GM18519 (cell line): Measurements from ENCODE around the gene EEF1AKMT3.
"Not testable (repeated sequence)": the region's sequence is repeated elsewhere in the genome, so short reads cannot be mapped to it uniquely, and the experiment has no call there.

ENCODE experiments used
- ATAC-seq: cut with Tn5 transposase; IDR thresholded peaks from one replicate; pipeline ENCODE4 v1.9.1; 2021; ENCODE audit warnings: mild to moderate bottlenecking, moderate library complexity; ENCODE audit not compliant: unreplicated experiment, low FRiP score

EEF1AKMT3 gene

GRCh38 chr12:57764662-57765002, 7.8 kb upstream of the EEF1AKMT3 start:
- no peak for ATAC-seq

DNA sequence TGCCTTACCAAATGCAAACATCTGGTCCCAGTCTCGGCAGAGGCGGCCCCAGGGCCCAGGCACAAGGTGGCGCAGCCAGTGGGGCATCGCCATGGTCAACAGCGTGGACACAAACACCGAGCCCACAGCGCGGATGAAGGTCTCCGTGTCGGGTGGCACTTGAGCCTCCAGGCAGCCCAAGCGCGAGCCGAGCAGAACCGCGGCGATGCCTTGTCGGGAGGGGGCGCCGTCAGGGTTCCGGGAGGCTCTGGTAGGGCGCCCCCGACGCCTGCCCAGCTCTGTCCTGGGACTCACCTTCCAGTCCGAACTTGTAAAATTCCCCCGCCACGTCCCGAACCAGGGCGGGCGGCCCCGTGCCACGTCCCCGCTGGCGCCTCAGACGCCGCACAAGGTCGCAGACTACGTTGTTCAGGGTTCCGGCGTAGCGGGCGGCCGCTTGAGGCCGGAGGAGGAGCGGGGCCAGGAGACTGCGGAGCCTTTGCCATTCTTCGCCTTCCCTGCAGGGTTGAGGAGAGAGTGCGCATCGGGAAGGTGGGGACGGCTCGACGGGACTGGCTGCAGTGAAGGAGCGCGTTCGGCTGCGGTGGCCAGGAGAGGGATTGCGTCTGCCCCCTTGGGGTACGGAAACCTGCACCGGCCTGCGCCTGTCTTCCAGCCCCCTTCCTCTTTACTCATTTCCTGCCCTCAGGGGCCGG, 7.3 kb upstream of the EEF1AKMT3 start:
- ATAC-seq = no peak

DNA sequence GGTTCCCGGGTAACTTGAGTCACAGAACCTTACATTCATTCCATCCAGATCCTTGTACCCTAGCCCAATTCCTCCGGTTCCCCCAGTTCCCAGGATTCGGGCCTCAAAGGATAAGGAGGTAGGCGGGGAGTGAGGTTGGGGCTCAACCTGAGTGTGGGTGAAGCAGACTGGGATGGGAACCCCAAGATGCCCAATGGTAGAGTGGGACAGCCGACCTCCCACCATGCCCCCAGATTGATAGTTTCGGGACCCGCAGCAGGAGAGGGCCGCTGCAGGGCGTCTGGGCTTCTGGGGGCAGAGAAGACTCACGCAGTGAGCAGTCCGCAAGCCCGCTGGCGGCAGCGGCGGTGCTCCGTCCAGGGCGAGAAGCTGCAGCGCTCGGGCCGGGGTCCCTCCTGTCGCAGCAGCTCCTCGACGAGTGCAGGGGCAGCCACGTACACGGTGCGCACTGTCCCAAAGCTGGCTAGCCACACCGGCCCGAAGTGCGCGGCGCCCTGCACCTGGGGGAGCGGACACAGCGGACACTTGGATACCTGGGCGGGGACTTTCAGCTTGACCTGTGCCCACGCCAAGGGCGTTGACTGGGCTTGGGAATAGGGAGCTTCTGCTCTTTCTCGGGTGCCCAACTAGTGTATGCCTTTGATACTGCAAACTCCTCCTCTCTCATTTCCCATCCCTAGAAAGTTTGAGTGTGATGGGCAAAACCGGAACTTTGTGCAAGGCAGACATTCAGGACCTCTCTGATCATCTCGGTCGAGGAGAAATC, 6.5 kb upstream of the EEF1AKMT3 start:
- no peak for ATAC-seq

GRCh38 chr12:57766464-57767304, 5.7 kb upstream of the EEF1AKMT3 start, which contains the start of gene CYP27B1:
TSS of gene CYP27B1 (minus strand) at chr12:57767078. CDS start at chr12:57767041, 37 bp downstream.
- no peak for ATAC-seq

- no peak for ATAC-seq
Measured at GRCh38 chr12:57767305-57767698, 5.1 kb upstream of the EEF1AKMT3 start.

GRCh38 chr12:57767876-57768275, 4.5 kb upstream of the EEF1AKMT3 start:
- ATAC-seq = no peak

DNA sequence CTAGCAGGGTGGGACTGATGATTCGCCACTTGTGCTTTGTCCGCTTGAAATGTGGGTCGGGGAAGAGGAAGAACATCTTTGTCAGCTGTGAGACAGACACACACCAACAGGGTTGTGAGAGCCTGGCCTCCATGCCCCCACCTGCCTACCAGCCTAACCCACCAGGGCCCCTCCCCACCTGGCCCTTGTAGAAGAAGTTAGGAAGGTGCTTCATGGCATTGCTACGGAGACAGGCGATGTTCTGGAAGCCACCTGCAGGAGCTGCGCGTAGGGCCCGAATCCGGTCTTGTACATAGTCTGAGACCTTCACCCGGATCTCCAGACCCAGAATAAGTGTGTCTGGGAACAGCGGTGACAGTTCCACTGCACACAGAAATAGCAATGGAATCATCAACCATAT, 2.8 kb upstream of the EEF1AKMT3 start:
- no peak for ATAC-seq

- no peak for ATAC-seq
Measured at GRCh38 chr12:57770734-57771133, 1.7 kb upstream of the EEF1AKMT3 start.

GRCh38 chr12:57771236-57771872, 1.1 kb upstream of the EEF1AKMT3 start:
- ATAC-seq = peak; percentile 56

DNA sequence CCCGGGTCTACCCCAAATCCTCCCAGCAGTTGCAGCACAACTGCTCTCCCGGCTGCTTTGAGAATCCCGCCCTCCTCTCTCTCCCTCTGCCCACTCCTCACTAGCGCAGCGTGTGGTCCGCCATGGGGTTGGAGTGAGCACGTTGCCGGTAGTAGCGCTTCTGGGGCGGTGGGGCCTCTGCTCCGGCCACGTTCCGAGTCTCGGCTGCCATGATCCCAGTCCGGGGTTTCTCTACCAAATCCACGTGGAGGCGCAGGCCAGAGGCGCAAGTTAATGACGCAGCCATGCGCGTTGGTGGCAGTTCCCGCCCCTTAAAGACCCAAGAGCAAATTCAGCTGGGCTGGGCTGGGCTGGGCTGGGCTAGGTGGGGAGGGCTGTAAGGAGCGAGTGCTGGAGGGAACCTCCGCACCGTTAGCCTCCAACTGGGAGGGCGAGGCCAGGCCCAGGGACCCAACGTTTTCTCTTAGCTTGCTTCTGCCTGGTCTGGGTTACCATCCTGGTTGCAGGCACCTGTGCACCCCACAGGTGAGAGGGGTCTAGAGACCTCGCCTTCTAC, 463 bp upstream of the EEF1AKMT3 start, which contains the start of gene METTL1:
TSS of gene METTL1 (minus strand) at position 233 of the 556 bp plus-strand sequence. CDS start at position 211, 22 bp downstream.
- peak; percentile 61 for ATAC-seq

DNA sequence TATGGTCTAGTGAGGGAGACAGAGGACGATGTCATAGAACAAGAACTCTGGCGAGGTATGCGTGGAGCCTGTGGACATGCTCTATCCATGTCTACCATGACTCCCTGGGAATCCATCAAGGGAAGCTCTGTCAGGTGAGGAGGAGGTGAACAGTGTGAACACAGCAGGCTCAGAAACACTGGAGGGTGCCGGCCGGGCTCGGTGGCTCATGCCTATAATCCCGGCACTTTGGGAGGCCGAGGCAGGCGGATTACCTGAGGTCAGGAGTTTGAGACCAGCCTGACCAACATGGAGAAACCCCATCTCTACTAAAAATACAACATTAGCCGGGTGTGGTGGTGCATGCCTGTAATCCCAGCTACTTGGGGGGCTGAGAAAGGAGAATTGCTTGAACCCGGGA, 2.2 kb downstream of the EEF1AKMT3 start:
- not testable (repeated sequence) for ATAC-seq

DNA sequence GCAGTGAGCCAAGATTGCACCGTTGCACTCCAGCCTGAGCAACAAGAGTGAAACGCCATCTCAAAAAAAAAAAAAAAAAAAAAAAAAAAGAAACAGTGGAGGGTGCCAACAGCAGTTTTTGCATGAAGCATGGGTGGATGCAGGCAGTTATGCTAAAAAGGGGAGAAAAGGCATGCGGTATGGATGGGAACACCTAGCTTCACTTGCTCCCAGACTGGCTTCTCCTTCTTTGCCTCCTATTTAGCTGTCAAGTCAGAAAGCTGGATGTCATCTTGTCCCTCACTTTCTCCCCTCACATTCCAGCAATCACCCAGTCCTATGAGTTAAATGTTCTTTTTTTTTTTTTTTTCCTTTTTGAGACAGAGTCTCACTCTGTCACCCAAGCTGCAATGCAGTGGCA, 2.6 kb downstream of the EEF1AKMT3 start:
- no peak for ATAC-seq

DNA sequence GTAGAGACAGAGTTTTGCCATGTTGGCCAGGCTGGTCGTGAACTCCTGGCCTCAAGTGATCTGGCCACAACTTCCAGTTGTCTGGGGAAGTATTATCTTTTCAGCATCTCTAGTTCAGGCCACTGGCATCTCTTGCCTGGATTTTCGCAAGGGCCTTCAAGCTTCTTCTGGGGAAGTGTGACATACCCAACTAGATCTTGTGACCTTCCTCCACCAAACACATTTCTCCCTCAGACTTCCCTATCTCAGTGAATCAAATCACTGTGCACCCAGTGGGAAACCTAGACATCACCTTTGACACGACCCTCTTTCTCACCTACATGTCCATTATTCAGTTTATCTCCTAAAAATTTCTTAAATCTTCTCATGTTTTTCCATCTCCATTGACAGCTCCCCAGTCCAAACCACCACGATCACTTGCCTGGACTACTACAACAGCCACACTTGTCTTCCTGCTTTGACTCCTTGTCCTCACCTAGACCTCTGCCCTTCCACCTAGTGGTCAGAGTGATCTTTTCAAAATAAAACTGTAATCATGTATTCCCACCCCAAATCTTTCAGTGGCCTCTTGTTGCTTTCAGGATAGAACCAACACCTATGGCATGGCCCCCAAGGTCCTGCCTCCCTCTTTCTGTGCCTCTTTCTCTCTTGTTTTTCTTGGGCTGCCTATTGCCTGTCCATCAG, 3.3 kb downstream of the EEF1AKMT3 start:
- no peak for ATAC-seq

- no peak for ATAC-seq
Measured at GRCh38 chr12:57776247-57776587, 3.8 kb downstream of the EEF1AKMT3 start.

- ATAC-seq = no peak
Measured at GRCh38 chr12:57777367-57777766, 5.0 kb downstream of the EEF1AKMT3 start.

GRCh38 chr12:57777911-57778310, 5.5 kb downstream of the EEF1AKMT3 start:
- no peak for ATAC-seq

DNA sequence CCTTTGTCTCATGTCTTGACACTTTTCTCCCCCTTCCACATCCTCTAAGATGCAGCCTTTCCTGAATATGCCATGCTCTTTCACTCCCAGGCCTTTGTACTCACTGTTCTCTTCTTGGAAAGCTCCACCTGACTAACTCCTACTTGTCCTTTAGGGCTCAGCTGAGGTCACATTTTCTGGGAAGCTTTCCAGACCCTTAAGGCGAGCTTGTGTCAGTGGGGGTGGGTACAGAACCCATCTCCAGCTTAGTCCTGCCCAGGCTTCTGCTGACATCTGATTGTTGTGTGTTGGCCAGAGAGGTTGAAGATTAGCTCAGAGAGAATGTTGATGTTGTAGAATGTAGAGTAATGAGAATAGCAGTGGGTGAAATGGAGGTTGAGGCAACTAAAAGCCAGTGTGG, 7.3 kb downstream of the EEF1AKMT3 start:
- no peak for ATAC-seq

- ATAC-seq = no peak
Measured at GRCh38 chr12:57780284-57780897, 8.0 kb downstream of the EEF1AKMT3 start.

DNA sequence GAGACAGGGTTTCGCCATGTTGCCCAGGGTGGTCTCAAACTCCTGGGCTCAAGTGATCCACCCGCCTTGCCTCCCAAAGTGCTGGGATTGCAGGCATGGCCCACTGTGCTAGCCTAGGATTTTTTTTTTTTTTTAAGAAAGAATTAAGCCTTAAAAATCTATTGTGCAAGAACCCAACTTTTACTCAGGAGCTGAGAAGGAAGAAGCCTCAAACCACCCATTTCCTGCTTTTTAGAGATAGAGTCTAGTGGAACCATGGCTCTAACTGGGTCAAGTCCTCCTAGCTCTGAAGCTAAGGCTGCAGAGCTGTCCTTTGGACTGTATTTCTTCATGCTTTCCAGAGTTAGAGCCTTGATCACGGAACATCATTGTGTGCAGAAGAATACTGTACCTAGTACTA, 8.8 kb downstream of the EEF1AKMT3 start:
- no peak for ATAC-seq
